GM21360 (cell line): Measurements from ENCODE around the gene GMPPB.
A peak's percentile ranks its signal among the peaks of the same experiment; 100 is the strongest.

Source experiments
- ATAC-seq: cut with Tn5 transposase; IDR thresholded peaks from one replicate; pipeline ENCODE4 v1.9.1; 2021; ENCODE audit warnings: mild to moderate bottlenecking, moderate library complexity; ENCODE audit not compliant: unreplicated experiment

GMPPB gene

GRCh38 chr3:49729966-49730609 is 6.3 kb upstream of the GMPPB start:
- ATAC-seq, result no peak

- ATAC-seq, result no peak
Observed at GRCh38 chr3:49727924-49728361, 4.2 kb upstream of the GMPPB start.

- ATAC-seq, result no peak
Observed at GRCh38 chr3:49727154-49727923, 3.6 kb upstream of the GMPPB start.

- ATAC-seq, result no peak
Observed at GRCh38 chr3:49725906-49726681, 2.3 kb upstream of the GMPPB start.

- no peak for ATAC-seq
Observed at GRCh38 chr3:49724586-49724985, 835 bp upstream of the GMPPB start.

GRCh38 chr3:49723296-49723627 is 489 bp downstream of the GMPPB start:
- ATAC-seq, result no peak

- no peak for ATAC-seq
Observed at GRCh38 chr3:49722896-49723295, 855 bp downstream of the GMPPB start.

GRCh38 chr3:49721896-49722781 is 1.6 kb downstream of the GMPPB start:
- no peak for ATAC-seq

GRCh38 chr3:49721596-49721895 is 2.2 kb downstream of the GMPPB start:
- no peak for ATAC-seq

GRCh38 chr3:49720855-49721595 is 2.7 kb downstream of the GMPPB start:
- ATAC-seq, result no peak

GRCh38 chr3:49719214-49719884 is 4.4 kb downstream of the GMPPB start, which contains the start of gene AMIGO3:
Gene AMIGO3 (minus strand): TSS chr3:49719684. CDS start chr3:49719465, 219 bp downstream.
- peak; percentile 40 for ATAC-seq

- no peak for ATAC-seq
Observed at GRCh38 chr3:49718858-49719213, 4.9 kb downstream of the GMPPB start.

- ATAC-seq, result no peak
Observed at GRCh38 chr3:49717959-49718857, 5.5 kb downstream of the GMPPB start.

- no peak for ATAC-seq
Observed at GRCh38 chr3:49717211-49717958, 6.4 kb downstream of the GMPPB start.

GRCh38 chr3:49716691-49717210 is 7.0 kb downstream of the GMPPB start:
- no peak for ATAC-seq

GRCh38 chr3:49716169-49716568 is 7.6 kb downstream of the GMPPB start:
- ATAC-seq, result no peak

GRCh38 chr3:49715611-49716121 is 8.1 kb downstream of the GMPPB start:
- no peak for ATAC-seq
